GM18909 (cell line): Measurements from ENCODE around the gene PSMD2.

Experiments used
- ATAC-seq: cut with Tn5 transposase; IDR thresholded peaks from one replicate; pipeline ENCODE4 v1.9.1; 2021; ENCODE audit warnings: mild to moderate bottlenecking; ENCODE audit not compliant: unreplicated experiment, poor library complexity

PSMD2 gene

DNA sequence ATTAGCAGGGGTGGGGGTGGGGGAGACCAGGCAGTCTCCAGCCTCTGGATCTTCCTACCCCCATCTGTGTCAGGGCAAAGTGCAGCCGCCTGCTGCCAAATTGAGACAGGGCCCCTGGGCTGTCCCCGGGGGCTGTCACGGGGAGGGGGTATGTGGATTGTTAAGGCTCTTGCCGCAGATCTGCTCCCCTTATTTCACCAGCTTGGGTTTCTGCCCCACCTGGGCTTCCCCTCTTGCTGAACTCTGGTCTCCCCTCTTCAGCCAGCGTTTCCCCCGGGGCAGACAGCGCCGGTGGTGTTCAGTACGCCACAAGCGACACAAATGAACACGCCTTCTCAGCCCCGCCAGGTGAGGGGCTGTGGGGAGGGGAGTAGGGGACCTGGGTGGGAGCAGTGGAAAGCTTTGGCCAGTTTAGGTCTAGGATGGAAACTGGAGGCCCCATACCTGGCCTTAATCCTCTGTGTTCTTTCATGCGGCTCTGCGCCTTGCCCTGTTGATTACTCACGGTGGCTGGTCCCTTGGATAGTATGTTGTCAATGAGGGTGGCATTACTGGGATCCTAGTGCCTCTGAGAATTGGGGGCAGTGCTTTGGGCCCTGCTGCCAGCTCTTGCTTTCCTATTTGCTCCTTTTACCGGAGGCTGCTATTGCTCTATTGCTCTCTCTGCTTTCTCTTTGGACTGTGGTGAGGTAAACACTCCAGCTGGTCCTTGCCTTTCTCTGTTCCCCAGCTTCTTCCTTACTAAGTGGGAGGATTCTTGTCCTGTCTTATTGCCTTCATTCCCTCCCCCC lies 17.0 kb downstream of the PSMD2 start:
- no peak for ATAC-seq

DNA sequence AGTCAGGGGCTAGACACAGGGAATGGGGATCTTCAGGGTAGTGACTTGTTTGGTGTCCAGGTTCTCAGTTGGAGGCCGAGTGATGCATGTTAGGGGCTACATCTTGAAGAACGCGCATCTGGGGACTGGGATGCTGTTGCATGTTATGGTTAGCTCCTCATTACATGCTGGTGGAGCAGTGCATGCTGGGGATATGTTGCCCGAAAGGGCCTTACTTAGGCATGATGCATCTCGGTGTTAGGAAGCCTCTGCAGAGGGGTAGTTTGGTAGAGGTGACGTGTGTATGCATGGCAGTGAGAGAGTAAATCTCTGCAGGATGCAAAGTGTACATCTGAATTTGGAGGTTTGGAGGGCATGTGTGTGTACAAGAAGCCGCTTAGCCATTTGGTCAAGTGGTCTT lies 17.8 kb downstream of the PSMD2 start:
- ATAC-seq: no peak

DNA sequence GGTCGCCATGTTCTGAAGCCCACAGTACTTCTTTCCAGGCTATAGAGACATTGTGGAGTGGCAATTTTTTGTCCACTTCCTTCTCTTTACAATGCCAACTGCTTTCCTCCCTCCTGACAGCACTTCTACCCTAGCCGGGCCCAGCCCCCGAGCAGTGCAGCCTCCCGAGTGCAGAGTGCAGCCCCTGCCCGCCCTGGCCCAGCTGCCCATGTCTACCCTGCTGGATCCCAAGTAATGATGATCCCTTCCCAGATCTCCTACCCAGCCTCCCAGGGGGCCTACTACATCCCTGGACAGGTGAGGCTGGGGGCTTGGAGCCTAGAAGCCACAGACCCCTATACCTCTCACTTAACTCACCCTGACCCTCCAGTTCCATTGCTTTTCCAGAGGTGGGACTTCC lies 18.2 kb downstream of the PSMD2 start:
- ATAC-seq: no peak

DNA sequence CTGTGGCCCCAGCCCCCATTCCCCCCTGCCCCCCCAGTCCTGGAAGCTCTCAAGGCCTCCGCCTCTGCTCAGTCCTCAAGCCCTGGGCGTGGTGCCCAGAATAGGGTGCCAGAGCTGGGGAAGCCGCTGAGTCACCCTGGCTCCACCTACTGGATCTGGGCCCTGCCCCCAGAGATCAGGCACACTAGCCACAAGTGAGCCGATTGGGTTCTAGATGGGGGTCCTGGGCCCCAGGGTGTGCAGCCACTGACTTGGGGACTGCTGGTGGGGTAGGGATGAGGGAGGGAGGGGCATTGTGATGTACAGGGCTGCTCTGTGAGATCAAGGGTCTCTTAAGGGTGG lies 21.0 kb downstream of the PSMD2 start:
- ATAC-seq: no peak

DNA sequence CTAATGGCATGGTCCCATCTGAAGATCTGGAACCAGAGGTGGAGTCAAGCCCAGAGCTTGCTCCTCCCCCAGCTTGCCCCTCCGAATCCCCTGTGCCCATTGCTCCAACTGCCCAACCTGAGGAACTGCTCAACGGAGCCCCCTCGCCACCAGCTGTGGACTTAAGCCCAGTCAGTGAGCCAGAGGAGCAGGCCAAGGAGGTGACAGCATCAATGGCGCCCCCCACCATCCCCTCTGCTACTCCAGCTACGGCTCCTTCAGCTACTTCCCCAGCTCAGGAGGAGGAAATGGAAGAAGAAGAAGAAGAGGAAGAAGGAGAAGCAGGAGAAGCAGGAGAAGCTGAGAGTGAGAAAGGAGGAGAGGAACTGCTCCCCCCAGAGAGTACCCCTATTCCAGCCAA lies 22.6 kb downstream of the PSMD2 start:
- ATAC-seq: no peak

DNA sequence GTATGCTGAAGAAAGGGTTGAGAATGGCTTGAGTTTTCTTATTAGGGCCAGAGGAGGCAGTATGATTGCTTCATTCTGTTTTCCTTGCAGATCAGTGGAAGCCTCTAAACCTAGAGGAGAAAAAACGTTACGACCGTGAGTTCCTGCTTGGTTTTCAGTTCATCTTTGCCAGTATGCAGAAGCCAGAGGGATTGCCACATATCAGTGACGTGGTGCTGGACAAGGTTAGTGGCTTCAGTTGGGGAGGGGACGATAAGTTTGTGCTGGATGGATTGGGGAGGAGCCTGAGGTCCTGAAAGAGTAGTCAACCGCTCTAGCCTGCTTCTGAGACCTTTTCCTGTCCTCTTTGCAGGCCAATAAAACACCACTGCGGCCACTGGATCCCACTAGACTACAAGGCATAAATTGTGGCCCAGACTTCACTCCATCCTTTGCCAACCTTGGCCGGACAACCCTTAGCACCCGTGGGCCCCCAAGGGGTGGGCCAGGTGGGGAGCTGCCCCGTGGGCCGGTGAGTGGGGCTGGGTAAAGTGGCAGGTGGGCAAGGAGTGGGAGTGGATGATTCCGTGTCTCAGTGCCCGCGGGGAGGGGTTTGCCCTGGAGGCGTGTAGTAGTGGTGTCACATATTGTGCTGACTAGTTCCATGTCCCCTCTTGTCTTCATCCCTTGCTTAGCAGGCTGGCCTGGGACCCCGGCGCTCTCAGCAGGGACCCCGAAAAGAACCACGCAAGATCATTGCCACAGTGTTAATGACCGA lies 23.9 kb downstream of the PSMD2 start:
- no peak for ATAC-seq

DNA sequence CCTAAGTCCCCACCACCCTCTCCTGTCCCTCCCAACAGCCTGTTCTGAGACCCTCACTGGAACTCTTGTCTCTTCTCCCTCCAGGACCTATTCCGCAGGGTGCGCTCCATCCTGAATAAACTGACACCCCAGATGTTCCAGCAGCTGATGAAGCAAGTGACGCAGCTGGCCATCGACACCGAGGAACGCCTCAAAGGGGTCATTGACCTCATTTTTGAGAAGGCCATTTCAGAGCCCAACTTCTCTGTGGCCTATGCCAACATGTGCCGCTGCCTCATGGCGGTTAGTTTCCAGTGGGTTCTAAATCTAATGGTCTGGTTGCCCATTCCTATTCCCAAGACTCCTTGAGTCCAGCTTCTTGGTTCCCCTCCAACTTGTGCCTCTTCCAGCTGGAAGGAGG lies 24.7 kb downstream of the PSMD2 start:
- ATAC-seq: no peak

DNA sequence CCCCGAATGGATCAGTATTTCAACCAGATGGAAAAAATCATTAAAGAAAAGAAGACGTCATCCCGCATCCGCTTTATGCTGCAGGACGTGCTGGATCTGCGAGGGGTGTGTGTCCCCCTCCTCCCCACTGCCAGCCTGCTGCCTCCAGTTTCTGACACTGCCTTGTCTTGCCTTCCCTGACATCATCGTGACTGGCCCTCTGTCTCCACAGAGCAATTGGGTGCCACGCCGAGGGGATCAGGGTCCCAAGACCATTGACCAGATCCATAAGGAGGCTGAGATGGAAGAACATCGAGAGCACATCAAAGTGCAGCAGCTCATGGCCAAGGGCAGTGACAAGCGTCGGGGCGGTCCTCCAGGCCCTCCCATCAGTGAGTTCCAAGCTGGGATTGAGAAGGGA lies 26.2 kb downstream of the PSMD2 start:
- no peak for ATAC-seq

DNA sequence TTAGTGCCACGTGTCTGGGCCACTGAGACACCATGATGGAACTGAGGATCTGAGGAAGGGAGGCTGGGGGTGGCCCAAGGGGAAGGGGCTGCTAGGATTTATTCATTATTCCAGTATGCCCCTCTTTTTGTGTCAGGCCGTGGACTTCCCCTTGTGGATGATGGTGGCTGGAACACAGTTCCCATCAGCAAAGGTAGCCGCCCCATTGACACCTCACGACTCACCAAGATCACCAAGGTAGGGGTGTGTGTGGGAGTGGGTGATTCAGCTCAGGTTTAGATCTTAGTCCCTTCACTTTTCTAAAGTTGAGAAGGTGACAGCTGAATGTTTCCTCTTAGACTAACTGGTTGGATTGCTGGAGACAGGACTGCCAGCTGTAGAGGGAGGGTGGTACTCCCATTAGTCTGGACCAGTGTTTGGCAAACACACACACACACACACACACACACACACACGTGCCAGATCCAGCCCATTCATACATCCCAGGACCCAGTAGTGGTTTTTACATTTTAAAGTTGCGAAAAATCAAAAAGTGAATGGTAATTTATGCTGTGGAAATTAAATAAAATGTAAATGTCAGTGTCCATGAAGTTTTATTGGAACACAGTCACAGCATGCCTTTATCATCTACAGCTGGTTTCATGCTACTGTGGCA lies 26.8 kb downstream of the PSMD2 start:
- no peak for ATAC-seq

DNA sequence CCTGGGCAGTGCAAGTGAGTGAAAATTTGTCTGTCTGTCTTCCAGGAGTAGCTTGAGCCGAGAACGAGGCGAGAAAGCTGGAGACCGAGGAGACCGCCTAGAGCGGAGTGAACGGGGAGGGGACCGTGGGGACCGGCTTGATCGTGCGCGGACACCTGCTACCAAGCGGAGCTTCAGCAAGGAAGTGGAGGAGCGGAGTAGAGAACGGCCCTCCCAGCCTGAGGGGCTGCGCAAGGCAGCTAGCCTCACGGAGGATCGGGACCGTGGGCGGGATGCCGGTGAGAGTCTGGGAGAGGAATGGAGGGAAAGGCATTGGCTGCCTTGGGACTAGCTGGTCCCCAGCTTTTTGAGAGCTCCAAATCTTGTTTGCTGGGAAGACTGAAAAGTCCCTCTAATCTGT lies 28.1 kb downstream of the PSMD2 start:
- no peak for ATAC-seq

DNA sequence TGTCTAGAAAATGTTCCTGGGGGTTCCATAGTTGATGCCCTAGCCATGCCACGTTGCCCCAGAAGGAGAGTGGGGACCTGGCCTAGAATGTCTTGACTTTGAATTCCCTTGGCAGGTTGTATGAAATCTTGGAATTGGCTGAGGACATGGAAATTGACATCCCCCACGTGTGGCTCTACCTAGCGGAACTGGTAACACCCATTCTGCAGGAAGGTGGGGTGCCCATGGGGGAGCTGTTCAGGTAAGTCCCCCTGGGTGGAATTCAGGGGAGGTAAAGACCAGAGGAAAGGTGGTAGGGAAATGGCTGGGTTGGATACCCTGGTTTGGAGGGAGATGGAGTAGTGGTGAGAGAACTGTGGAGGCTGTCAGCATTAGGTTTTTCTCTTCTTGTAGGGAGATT lies 29.5 kb downstream of the PSMD2 start:
- no peak for ATAC-seq

DNA sequence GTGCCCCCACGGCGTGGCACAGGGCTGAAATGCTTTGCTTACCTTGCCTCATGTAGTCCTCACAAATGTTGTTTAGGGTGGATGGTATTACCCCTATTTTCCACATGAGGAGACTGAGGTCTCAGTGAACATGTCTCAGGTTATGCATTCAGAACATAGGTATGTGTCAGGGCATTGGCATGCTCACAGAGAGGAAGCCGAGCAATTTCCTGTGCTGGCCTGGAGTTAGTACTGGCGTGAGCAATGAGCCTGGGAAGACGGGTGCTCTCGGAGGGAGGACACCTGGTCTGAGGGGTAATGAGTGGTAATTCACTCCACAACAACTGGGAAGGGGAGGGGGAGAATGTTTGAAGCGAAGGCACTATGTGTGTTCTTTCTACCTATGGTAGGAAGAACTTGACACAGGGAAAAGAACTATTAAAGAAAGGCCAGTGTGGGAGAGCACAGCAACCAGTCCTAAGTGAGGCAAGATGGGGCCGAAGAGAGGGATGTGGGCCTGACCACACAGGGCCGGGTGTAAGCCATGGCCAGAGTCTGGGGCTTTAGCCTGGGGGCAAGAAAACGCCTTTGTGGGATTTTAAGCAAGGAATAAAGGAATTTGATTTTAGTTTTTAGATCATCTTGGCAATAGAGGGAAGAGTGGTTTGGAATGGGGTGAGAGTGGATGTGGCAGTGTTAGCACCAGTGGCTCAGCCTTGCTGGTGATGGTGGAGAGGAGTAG lies 33.5 kb downstream of the PSMD2 start:
- no peak for ATAC-seq

DNA sequence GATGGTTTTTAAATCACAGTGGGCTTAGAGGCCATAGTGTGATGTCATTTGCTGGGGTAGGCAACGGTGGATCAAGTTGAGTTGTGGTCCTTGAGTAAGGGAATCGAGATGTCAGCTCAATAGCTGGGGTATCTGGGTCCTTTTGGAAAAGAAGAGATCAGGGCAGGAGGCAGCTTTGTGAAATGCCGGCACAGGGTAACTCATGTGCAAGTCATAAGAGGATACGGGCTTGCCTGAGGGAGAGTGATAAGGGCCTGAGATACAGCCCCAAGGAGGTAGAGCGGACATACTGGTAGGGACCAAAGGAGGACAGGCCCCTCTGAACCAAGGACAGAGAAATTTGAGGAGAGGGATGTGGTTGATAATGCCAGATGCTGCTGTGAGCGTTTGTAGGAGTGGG lies 34.1 kb downstream of the PSMD2 start:
- ATAC-seq: no peak

DNA sequence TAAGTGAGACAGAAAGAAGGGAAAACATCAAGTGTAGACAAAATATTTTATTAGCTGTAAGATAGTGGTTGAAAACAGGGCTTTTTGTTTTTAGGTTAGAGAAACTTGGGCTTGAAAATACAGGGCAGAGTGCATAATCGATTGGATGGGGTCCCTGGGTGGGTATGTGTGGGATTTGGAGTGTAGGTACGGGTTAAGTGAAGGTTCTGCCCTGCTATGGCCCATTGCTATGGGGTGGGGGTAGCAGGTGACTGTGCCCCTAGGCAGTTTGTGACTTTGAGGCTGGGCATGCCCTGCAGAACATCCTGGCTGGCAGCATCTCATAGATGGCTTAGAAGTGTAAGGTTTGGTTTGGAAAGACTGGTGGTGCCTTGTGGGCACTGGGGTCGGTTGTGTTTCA lies 34.7 kb downstream of the PSMD2 start:
- ATAC-seq: no peak

DNA sequence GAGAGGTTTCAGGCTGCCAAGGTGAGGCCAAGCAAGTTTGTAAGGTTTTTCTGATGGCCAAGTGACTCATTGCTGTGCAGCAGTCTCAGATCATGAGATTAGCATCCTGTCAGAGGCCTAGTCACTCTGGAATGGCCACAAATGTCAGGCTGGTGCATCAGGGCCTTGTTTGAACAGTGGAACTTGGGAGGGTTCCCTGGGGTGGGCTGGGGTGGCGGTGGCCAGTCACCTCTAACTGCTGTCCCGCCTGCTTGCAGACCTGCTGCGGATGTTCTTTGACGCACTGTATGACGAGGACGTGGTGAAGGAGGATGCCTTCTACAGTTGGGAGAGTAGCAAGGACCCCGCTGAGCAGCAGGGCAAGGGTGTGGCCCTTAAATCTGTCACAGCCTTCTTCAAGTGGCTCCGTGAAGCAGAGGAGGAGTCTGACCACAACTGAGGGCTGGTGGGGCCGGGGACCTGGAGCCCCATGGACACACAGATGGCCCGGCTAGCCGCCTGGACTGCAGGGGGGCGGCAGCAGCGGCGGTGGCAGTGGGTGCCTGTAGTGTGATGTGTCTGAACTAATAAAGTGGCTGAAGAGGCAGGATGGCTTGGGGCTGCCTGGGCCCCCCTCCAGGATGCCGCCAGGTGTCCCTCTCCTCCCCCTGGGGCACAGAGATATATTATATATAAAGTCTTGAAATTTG lies 35.6 kb downstream of the PSMD2 start:
- no peak for ATAC-seq

DNA sequence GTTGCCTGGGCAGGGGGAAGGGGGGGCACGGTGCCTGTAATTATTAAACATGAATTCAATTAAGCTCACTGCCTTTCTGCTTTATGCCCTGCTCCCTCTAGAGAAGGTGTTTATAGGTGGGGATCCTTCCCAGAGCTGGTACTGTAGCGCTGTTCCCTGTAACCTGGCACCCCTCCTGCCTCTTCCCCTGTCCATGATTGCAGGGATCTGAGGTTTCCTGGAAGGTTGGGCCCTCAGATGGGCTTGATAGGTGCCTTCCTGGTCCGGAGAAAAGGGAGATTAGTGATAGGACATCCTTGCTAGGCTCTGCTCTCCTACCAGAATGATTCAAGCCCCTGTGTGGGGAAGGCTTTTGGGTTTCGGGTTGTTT lies 36.2 kb downstream of the PSMD2 start:
- no peak for ATAC-seq

DNA sequence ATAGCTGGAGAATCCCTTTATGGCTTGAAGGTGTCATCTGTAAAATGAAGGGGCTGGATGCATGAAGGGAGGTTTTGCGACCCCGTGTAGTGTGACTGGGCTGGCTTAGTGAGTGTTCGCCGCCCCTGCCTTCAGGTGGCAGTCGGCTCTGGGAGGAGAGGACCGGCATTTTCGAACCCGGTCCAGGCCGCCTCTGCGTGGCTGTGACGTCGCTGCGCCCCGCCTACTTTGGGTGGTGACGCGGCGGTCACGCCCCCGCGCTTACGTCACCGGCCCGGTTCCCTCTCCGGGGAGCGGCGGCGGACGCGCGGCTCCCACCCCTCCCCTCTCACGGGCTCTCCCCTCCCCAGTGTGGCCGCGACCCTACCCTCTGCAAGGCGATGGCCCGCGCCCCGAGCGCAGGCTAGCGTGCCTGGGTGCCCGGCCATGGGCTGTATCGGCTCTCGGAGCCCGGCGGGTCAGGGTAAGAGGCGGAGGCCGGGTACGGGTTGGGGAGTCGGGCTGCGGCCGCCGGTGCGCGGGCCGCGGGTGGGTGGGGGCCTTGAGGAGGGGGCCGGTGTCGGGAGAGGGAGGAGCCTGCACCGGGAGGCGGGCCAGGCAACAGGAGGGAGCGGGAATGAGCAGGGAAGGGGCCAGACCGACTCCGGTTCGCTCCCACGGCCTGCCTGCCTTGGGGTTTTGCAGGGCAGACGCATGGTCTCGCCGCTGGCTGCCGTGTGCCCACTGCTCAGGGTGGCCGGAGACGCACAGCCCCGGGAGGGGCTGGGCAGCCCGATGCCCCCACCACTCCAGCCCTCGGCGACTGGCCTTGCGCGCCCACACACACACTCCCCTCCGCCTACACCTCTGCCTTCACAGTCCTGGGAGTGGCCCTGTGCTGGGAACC lies 36.9 kb downstream of the PSMD2 start:
- peak; percentile 71 for ATAC-seq

DNA sequence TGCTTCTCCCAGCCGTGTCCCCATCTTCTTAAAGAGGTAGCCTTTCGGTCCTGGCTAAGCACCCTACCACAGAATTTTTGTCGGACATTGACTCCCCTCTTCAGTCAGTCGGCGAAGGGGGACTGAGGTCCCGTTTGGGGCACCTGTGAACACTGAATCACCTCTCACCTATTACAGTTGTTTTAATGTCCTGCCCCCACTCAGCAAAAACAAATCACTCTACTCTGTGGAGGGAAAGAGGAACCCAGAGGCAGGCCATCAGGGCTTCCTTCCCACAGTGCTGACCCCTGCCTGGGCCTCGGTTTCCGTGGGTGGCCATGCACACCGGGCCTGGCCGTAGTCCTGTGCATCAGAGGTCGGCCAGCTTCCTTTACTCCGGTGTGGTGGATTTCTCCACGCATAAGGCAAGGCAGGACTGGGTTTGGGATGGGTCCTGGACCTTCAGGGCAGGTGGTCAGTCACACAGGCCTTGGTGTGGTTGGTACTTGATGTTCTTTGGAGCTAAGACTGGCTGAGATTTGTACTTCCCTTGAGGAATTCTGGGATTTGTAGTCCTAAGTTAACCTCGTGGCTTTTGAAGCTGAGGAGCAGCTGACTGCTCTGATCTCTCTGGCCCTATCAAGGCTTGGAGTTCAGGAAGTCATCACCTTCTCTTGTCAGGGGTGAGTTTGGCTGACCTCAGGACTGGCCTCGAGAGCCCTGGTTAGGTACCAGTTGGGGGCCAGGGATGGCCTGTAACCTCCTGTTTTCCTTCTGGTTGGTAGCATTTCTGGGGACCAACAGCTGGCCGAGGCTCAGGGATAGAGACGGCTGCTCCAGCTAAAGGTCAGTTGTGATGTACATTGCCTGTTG lies 37.7 kb downstream of the PSMD2 start:
- no peak for ATAC-seq

DNA sequence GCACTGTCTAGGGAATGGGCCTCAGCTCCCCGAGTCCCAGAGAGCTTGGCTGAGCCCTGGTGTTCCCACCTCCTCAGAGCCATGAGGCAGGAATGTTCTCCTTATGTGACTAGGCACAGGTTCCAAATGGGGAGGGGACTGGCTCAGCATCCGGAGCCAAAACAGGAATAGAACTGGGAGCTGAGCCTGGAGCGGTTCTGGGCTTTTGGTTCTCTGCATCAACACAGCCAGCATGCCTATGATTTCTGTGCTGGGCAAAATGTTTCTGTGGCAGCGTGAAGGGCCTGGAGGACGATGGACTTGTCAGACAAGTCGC lies 38.3 kb downstream of the PSMD2 start, which contains the start of gene FAM131A:
TSS of gene FAM131A (plus strand) at position 202 of the 316 bp plus-strand sequence. CDS start at position 233, 31 bp downstream.
- no peak for ATAC-seq
